Activated T-cell treated with anti-CD3 and anti-CD28 coated beads for 4 hours (primary cell): ENCODE data around the gene UBAC2.

ENCODE experiments used
- DNase-seq: peaks from one replicate; pipeline ENCODE4 v3.0.0-alpha.2; 2020

Gene UBAC2

DNA sequence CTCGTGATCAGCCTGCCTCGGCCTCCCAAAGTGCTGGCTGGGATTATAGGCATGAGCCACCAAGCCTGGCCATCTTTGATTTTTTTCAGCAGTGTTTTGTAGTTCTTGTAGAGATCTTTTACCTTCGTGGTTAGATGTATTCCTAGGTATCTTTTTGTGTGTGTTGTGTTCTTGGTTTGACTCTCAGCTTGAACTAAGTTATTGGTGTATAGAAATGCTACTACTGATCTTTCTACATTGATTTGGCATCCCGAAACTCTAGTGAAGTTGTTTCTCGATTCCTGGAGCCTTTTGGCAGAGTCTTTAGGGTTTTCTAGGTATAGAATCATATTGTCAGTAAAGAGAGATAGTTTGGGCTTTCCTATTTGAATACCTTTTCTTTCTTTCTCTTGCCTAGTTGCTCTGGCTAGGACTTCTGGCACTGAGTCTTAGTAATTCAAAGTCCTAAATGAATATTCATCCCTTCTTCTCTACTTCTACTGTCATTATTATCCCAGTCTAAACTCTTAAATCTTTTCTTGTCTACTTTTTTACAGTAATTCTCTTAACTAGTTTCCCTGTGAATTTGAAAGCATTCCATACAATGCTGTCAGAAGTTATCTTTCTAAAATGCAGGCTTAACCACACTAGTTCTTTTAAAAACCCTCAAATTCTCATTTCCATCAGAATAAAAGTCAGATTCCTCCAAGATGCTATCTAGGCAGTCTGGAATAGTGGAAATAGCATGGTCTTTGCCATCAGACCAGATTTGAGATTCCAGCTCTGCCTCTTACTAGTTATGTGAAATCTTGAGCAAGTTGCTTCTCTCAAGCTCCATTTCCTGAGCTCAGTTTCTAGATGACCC is 50.5 kb downstream of the UBAC2 start:
- no peak for DNase-seq

DNA sequence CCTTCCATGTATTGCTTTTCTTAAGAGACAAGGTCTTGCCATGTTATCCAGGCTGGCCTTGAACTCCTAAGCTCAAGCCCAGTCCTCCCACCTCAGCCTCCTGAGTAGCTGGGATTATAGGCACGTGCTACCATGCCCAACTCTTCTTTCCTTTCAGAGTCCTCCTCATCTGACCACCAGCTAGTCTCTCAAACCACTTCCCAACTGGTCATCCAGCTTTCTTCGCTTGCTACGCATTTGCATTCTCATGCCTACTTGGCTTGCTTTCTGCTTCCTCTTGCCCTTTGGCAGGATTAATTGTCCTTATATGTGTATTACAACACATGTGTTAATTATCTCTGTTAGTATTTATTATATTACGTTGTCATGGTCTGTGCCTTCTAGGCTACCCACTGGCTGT is 51.3 kb downstream of the UBAC2 start:
- no peak for DNase-seq

DNA sequence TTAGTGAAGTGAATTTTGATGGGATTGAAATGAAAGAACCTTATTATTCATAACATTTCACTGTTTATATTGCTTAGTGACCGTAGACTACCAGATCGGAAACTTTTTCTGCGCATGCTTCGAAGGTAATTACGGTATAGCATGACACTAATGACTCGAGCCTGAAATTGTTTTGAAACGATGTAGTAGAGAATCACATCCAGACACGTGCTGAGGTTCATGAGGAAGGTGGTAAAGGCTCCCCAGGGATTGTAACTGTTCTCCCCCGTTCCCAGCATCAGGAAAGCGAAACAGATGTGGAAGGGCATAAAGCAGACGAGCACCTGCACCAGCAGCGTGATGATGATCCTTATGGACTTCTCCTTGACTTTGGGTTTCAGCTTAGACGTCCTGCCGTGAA is 54.2 kb downstream of the UBAC2 start:
- no peak for DNase-seq

DNA sequence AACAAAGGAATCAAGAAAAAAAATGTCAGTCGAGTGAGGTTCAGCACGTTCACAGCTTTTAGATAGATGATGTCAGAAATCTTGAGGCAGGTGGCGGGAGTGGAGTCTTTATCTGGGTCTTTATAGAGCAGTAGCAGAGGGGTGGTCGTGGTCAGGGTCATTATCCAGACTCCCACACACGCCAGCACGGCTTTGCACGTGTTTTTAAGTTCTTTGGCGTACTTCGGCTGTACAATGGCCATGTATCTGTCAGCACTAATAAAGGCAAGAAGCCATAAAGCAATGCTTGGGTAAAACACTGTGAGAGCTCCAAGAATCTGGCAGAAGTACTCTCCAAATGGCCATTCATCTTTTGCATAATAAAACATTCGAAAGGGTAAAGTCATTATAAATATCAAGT is 54.6 kb downstream of the UBAC2 start:
- no peak for DNase-seq

DNA sequence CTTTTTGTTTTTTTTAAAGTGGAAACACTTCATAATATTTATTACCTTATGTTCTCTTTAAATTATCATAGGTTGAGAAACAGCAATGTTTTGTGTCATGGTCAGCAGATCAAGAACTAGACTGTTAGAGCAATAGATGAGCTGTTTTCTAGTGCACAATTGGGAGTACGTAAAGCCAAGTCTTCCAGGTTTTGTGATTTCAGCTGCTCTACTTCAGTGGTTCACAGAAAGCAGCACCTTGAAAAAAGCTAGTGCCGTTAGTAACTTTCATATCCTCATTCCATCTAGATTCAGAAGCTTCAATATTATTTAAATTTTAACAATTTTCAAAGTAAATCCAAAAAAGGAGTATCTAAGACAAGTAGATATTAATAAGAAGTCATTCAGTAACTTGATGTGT is 55.6 kb downstream of the UBAC2 start:
- DNase-seq: no peak

DNA sequence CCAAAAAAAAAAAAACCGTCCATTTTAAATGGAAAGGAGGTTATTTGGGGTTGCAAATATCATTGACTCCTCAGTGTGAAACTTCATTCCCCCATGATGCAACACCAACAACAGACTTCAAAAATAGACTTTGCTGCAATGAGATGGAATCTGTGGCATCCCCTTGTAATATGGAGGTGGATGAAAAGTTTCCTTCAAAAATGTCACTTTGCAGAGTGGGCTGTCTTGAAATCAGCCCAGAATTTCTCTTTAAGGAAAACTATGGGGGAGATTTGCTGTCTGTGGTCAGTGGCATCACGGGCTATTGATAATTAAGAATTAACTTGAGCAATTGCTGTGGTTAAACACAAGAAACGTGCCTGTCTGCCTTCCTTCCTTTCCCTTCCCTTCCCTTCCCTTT is 56.1 kb downstream of the UBAC2 start:
- DNase-seq: no peak

DNA sequence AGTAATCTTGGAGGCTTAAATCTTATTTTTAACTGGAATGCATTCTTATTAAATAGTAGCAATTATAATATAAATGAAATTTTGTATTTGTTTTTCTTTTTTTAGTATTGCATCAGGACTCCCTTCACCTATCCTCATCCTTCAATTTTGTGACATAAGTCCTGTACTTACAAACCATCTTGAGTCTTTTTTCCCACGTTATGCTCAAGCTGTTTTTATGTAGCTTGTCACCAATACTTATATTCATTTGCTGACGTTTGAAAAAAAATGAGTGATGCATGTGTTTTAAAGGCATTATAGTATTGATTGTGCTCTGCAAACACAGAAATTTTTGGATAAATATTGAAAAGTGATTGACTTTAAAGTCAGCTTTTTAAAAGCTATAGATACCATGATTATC is 56.6 kb downstream of the UBAC2 start:
- no peak for DNase-seq

DNA sequence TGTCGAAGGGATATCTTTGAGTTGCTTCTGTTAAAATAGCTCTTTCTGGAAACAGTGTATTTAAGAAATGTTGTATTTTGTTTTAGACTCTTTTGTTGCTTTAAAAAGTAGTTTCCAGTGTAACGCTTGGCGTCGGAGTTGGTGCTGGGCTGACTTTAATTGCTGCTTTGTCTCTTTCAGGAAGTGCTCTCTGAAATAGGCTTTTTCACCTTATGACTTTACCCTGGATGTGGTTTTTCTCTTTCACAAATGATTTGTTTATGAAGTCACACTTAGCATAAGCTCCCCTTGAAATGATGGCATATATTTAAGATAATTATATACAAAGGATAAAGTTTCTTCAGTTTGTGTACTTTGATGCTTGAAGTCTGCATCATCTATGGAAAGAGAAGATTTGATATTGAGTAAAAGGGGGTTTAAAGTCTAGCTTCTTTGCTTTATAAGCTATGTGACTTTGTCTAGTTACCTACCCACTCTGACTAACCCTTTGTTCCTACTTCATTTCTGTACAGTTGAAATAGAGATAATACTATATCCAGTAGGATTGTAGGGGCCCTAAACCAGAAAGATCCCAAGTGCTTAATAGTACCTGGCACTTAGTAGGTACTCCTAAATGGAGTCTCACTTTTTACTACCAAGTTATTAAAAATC is 57.7 kb downstream of the UBAC2 start, which contains the start of gene GPR18:
GPR18 (minus strand) TSS at position 170 of the 651 bp plus-strand sequence. CDS start 2,507 bp downstream, outside the sequence.
- DNase-seq: no peak

DNA sequence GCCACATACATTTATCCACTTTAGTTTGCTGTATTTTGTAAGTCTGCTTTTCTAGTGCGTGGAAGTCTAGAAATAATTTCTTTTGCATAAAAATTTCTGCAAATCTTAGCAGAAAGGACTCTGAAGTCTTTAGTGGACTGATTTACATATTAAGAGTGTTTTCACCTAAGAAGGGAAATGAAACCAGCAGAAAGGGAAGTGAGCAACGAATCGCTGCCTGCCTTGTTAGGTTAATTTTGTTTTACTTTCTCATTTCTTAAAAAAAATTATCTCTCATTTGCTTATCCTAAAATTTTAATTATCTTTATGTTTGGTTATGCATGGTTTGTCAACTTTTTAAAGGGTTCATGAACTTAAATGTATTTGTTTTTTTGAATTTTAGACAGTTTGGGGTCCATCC is 58.3 kb downstream of the UBAC2 start:
- no peak for DNase-seq

DNA sequence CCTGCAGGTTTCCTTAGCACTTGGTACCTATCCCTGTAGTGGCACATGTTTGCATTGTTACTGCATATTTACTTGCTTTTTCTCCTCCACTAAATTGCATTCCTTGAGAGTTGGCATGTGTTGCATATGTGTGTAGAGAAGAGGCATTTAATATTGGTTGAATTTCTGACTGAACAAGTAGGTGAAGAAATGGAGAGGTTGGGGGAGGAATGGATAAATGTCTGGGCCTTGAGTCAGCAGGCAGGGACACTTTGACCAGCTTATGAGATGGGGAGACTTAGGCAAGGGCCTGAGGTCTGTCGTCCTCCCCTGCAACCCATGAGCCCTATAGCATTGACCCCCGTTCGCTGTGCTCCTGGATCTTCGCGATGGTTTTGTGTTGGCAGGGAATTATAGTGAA is 59.6 kb downstream of the UBAC2 start:
- DNase-seq: no peak

DNA sequence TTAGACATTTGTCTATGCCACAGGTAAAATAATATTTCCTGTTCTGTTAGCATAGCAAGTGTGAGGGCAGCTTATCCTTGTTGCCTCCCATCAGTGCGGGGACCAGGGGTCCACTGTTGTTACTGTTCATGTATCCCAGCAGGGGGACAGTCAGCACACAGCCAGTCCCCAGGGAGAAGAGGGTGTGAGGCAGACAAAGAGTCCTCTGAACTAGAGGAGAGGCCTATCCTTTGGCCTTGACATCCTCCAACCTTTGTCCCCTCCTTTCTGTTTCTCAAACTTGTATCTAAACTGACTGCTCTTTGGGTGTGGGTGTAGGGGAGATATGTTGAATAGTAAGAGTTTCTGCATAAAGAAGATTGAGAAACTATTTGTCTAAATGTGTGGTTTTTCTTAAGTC is 60.4 kb downstream of the UBAC2 start:
- DNase-seq: no peak

DNA sequence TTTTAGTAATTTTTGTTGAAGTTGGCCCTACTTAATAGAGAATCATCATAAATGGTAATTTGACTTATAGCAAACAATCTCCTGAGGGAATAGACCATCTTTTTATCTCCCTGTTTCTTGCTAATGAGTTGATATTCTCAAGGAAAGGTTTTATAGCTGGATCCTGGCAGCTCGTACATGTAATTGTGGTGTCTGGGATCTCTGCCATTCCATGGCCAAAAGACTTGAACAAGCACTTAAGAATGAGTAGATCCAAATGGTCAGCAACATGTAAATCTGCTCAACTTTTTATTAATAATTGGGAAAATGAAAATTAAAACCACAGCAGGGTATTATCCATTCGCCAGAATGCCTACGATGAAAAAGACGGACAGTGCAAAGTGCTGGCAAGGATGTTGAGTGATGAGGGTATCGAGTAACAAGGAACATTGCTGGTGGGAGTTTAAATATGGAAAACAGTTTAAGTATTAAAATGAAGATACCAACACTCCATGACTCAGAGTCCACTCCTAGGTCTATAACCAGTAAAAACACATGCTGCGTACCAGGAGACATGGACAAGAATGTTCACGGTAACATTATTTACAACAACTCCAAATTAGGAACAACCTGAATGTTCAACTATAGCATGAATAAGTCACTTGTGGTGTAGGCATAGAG is 62.6 kb downstream of the UBAC2 start:
- DNase-seq: no peak

DNA sequence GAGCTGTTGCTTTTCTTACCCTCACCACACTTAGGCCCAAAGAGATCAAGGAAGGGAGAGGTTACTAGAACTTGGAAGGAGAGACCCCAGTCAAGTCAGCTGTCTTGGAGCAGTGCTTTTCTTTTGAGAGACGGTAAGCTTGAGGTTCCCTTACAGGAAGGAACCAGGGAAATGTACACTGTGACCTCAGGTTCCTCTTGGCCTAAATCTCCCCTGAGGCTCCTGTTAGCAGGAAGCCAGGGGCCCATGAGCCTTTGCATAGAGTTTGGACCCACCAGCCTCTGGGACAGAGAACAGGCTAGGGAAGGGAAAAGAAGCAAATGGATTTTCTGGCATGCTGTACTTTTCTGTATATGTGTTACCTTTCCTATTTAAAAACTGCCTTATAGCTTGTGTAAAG is 63.4 kb downstream of the UBAC2 start:
- DNase-seq: no peak

DNA sequence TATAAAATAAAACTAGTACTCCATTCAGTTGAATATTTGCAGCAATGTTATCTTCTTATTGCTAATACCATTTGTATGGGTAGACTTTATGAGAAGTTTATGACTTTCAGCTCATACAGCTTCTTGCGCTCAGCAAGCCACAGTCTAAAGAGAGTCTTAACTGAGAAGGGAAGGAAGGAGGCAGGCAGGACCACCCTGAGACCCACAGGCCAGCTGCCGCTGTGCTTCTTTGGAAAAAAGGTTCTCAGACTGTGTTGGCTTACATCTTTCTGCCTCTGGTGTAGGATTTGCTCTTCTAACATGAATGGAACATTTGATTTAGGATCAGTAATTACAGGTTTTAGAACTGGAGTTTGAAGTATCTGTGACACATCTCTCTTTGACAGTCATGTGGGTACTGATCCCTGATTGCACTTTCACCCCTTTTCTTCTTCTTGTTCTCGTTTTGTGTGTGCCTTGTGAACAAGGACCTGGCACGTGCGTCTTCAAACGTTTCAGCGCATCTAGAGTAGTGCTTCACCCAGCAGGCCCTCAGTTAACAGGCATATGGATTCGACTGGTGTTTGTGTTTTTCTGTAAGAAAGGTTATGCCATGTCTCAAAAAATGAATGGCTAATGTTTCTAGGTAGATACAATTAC is 64.6 kb downstream of the UBAC2 start:
- DNase-seq: no peak

DNA sequence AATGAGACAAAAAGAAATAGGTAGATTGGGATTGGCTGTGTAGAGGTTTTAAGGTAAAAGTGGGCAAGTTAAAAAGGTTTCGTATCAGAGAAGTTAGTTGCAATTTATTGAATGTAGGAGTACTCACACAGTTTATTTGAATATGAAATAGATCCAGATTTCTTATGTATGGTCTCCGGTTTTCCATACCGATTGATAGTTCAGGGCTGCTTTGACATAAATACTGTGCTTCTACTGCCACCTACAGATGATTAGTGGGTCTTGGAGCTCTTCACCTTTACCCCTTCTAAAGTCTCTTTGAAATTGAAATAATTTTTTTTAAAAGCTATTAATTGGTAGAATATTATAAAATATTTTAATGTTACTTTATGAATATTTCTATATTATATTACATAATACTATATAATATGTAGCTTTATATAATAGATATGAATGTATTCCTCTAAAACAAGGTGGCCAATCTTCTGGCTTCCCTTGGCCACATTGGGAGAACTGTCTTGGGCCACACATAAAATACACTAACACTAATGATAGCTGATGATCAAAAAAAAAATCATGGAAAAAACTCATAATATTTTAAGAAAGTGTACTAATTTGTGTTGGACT is 65.3 kb downstream of the UBAC2 start:
- DNase-seq: no peak

DNA sequence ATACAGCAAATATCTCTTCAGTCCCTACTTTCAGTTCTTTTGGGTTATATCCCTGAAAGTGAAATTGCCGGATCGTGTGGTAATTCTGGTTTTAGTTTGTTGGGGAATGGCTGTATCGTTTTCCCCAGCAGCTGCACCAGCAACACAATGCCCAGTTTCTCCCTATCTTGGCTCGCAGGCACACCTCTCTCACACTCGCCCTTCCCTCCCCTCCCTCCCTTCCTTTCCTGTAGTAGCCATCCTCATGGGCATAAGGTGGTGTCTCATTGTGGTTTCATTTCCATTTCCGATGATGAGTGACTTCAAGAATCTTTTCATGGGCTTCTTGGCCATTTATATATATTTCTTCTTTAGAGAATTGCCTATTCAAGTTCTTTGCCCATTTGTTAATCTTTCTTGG is 66.2 kb downstream of the UBAC2 start:
- DNase-seq: no peak

DNA sequence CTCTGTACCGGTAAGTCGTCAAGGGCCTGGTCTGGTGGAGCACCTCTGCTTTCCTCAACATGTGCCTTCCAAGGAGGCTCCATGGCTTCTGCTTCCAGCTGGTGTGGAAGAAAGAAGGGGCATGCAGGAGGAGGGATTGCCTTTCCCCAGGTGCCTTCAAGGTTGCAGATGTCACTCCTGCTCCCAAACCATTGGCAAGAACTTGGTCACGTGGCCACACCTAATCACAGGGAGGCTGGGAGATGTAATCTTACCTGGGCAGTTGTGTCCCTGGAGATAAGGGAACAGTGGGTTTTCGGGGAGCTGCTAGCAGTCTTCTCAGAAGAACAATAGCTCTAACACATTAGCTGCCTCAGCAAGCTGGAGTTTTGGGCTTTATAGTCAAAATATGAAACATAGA is 67.3 kb downstream of the UBAC2 start:
- no peak for DNase-seq

DNA sequence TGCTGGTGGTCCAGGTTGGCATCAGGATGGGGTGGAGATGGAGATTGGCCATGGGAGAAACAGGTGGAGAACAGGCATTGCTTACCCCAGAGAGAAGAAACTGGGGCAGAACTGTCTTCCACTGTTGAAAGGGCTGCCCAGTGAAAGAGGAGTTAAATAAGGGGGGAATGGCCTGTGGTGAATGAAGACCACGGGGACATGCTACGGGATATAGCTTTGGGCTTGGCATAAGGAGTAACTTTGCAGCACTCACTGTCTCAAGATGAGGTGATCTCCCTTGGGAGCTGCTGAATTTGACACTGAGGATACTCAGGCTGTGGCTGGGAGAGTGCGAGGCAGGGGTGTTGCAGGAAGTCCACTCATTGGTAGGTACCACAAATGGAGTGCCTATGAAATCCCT is 68.2 kb downstream of the UBAC2 start:
- DNase-seq: no peak

DNA sequence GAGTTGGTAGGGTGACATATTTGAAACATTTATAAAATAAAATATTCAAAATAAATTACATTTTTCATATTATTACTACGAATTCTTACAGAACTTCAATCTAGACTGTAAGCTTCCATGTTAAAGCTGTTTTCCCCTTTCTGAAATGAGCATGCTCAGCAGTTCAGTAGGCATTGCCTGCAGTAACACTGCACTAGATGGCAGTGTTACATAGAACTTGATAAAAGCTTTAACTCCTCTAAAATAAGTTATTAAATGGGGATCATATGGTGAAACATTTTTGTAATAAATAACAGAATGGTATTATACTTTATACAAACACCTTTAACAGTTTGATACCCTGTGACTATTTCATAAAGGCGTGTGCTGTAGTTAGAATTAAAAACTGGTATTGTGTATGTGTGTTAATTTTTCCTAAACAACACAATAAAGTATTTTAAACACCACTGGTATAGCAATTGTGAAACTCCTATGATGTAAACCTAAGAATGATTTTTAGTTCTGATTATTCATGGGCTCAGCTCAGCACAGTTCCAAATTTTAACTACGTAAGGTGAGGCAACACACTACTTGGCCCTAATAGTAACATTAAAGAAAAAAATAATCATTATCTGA is 69.1 kb downstream of the UBAC2 start:
- DNase-seq: no peak

DNA sequence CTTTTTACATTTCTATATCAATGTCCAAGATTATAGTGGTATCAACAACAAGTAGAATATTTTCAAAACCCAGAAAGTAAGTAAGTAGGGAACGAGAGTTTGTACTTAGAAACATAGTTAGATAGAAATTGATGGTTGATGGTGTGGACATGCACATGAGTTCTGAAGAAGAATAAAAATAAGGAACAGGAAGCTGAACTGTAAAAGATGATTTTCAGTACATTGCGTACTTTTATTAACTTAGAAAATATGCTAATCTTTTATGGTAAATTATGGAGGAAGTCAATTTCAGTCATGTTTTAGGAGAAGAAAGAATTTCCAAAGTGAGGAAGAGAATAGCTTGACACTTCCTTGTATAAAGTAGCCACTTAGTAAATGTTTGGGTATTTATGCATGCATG is 69.9 kb downstream of the UBAC2 start:
- DNase-seq: no peak

DNA sequence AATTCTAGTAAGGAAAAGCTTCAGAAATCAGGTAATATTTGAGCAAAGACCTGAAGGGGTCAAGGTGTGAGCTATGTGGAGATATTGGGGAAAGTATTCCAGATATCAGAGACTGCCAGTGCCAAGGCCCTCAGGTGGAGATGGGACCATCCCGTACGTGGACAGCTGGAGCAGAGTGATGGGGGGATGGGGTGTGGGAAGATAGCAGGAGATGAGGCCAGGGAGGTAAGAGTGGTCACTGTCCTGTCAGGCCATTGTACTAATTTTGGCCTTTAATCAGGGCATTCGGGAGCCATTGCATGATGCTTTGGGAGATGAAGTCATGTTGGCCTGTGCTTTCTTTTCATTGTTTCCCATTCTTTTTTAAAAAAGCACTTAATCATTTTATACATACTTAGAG is 70.6 kb downstream of the UBAC2 start:
- DNase-seq: no peak

DNA sequence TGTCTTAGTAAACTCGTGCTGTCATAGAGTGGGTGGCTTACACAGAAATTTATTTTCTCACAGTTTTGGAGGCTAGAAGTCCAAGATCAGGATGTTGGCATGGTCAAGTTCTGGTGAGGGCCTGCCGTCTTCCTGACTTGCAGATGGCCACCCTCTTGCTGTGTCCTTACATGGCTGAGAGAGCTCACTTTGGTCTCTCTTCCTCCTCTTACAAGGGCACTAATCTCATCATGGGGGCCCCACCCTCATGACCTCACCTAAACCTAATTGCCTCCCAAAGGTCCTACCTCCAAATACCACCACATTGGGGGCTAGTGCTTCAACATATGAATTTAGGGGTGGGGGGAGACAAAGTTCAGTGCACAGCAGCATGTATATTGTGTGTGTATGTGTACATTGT is 71.8 kb downstream of the UBAC2 start:
- DNase-seq: no peak

DNA sequence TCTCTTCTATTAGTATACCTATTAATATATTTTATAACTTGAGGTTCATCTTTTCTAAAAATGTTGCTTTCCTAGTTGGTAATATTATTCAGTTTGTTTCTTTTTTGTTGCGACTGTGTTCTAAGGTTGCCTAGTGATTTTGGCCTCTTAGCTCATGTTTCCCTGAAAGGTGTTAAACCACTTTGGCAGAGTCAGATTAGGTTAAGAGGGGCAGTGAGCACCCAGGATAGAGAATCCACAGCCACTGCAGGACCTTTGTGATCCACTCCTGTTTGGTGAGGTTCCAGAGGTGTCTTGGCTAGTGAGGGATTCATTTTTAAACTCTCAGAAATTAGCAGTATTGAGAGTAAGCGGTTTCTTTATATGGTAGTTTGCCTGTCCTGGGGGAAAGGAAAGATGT is 72.5 kb downstream of the UBAC2 start:
- no peak for DNase-seq
